HG02840 (cell line): Measurements from ENCODE around the gene FGD4.
"Not testable (repeated sequence)": the region's sequence is repeated elsewhere in the genome, so short reads cannot be mapped to it uniquely, and the experiment has no call there.

Experiments used
- ATAC-seq: cut with Tn5 transposase; IDR thresholded peaks from one replicate; pipeline ENCODE4 v1.9.1; 2021; ENCODE audit warnings: mild to moderate bottlenecking, moderate library complexity, moderate number of reproducible peaks; ENCODE audit not compliant: unreplicated experiment, low FRiP score

Gene FGD4

DNA sequence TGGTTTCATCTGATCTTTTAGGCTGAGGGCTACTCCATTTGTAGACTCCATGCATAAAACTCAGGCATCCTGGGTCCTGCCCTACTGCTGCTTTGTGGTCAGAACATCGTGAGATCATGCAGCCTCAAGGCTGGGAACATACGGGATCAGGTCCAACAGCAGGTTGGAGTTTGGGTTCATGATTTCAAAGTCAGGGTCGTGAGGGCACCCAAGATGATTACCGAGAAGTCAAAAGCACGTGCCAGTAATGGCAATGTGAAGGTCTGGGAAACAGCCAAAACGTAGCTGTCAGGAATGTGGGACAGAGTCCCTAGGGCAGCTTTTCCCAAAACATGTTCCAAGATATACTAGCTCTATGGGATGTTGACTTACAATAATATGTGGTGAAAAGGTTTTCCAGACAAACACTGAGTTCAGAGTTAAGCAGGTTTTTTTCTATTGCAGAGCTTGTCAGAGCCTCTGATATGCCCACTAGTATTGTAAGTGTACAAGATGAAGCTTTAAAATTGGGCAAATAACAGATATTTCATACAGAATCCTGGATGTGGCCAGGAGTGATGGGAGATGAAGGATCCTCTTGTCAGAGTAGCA, 149.4 kb downstream of the FGD4 start:
- ATAC-seq = no peak

DNA sequence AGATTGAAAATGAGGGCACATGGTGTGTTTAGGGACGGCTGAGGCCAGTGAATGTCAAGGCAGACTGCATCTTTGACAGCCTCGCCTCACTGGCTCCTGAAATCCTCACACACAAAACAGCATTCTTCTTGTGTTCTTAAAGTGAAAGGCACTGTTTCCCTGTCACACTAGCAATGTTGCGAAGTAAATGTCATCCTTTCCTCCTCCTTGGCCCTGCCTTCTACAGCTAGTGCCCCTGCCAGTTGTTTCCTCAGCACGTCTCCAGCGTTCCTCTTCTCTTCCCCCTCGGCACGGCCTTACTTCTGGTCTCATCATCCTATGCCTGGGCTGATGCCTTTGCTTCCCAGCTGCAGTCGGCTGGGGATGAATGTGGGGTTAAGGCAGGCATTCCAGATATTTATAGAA, 150.3 kb downstream of the FGD4 start:
- no peak for ATAC-seq

DNA sequence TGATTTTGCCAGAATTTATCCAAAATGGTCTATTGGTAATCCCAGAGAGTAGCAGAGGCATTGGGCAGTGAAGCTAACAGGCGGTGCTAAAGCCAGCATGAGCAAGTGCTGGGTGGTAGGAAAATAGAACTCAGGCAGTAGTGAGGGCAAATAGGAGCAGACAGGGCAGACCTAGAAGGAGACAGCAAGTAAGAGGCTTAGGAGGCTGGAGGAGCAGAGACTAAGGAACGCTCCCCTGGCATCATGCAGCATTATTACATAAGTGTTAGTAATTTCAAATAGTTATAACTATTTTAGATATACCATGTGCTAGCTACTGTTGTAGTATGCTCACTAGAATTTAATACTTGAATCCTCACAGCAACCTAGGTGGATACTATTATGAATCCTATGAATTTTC, 151.7 kb downstream of the FGD4 start:
- ATAC-seq = no peak

DNA sequence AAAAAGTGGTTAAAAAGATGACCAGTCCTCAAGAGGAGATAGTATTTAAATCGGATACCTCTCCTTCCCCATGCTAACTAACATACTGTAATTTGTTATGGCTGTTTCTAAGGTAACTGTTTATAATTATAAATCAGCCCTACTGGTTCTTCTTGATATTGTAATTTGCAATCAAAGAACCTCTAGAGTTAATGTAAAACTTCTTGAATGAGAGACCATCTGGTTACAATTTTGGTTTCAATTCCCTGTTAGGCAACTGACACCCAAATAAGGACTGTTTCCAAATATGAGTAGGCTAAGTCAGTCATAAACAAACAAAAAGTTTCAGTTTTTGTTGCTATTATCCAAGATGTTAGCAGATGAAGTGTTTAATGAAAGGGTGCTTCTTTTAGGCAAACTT, 159.5 kb downstream of the FGD4 start:
- peak; percentile 99 for ATAC-seq

DNA sequence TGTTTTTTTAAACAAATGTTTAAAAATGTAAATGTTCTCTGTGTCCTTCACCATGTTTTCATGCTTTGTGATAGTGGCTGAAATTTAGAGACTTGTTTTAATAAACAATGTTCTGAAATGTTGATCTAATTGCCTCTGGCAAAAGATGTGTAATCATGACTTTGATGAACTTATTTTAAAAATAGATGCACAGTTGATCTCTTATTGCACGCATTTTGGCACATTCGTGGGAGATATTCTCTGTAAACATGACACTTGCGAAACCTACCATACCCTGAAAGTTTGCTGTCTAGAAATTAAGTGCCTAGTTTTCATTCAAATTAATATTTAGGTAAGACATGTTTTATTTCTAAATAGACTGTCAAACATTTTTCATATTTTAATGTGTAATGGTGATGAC, 160.1 kb downstream of the FGD4 start:
- no peak for ATAC-seq

DNA sequence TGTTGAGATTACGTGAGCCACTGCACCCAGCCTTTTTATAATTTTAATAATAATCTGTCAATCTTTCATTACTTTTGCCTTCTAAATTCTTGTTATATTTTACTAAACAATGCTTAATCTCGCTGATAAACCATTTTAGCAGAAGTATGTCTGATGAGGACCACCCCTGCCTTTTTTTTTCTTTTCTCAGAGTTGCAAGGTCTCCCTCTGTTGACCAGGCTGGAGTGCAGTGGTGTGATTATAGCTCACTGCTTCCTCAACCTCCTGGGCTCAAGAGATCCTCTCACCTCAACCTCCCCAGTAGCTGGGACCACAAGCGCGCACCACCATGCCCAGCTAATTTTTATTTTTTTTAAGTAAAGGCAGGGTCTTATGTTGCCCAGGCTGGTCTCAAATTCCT, 161.2 kb downstream of the FGD4 start:
- ATAC-seq = no peak

DNA sequence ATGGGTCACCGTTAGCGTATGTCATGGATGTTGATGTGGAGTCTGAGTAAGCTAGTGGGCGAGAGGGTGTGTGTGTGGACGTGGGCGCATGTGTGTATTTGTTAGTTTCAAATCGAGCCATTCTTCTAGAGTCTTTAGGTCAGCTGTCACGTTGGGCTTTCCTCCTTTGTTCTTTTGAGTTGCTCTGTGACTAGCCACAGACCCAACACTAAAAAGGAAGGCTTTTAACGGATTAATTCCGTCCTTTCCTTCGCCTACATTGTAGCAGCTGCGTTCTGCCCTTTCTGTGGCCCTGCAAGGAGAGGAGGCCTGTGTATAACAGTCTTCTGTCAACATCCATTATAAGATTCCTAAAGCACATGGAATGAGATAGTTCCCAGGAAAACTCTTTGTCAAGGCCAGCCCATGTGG, 162.6 kb downstream of the FGD4 start:
- ATAC-seq = no peak

DNA sequence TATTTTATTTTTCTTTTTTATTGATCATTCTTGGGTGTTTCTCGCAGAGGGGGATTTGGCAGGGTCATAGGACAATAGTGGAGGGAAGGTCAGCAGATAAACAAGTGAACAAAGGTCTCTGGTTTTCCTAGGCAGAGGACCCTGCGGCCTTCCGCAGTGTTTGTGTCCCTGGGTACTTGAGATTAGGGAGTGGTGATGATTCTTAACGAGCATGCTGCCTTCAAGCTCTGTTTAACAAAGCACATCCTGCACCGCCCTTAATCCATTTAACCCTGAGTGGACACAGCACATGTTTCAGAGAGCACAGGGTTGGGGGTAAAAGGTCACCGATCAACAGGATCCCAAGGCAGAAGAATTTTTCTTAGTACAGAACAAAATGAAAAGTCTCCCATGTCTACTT, 163.1 kb downstream of the FGD4 start:
- ATAC-seq = not testable (repeated sequence)

DNA sequence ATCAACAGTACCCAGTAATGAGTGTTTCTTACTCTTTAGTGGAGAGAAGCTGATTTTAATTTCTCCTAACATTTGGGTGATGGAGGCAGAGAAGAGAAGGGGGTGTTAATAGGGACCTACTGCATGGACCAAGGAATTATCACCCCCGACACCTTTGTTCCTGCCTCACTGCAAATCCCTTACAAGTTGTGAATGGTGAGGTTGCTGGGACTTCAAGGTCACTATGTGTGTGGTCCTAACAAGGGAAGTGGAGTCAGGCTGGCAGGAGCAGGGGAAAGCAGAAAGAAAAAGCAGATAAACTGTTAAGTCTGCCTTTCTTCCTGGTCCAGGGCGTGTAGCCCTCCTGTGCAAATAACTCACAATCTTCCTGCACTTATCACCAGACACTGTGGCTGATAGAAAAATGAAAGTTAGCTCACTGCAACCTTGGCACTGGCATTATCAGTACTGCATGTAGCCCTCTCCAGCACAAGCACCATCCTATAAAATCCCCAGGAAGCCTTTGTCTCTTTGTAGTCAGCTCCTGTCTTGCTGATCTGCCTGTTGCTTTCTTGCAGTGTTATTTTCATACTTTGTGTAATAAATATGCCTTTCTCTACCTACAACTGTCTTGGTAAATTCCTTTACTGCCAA, 167.4 kb downstream of the FGD4 start:
- ATAC-seq = no peak

DNA sequence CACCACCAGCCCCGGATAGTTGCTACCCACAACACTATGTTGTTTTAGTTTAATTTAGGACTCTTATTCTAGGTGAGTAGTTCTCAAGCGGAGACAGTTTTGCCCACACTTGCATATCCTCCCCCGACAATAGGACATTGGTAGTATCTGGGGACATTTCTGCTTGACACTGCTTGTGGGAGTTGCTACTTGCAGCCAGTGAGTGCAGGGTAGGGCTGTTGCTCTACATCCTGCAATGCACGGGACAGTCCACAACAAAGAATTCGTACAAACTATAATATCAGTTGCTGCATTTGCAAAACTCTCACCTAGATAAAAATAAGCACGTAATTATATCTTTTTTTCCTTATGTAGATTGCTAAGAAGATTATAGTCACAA, 167.9 kb downstream of the FGD4 start:
- ATAC-seq = no peak

DNA sequence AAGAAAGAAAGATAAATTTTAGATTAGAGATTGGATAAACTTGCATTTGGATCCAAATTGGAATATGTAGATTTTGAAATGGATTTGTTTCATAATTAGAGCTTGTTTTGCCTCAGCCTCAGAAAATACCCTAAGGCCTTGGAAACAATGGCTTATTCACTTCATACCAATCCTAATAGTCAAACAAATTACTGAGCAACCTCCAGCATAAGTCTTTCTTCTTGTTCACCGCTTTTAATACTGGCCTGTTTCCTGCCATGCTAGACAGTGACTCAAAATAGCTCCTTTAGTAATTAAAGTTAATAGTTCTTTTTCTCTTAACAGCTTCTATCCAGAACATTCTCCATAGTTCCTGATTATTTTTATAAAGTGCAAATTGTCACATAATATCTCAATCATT, 168.9 kb downstream of the FGD4 start:
- ATAC-seq = no peak

DNA sequence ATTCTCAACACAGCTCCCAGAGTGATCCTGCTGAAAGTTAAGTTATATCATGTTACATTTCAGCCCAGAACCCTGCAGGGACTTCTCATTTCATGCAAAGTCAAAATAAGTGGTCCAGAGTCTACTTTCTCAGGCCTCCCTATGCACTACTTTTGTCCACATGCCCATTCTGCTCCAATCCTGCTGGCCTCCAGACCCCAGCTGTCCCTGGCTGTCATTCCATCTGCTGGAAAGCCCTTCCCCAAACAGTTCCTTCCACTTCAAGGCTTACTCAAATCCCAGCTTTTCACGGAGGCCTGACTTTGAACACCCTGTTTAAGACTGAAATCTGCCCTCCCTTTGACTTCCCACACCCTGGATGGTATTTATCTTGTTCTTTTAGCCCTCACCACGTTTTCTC, 169.9 kb downstream of the FGD4 start:
- no peak for ATAC-seq

DNA sequence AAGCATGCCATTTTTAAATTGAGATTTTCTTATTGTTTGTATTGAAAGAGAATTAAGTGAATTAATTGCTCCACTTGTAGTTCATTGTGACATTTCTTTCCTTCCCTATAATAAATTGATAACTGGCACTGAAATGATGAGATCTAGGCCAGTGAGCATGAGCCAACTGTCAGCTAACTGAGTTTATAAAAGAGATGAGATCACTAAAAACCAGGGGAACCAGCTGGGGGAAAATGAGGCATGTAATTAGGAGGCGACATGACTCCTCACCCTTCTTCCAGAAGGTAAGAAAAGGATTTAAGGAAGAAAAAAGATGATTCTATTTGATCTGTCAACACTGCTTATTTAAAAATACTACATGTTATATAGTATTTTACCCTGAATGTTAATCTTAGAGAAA, 175.2 kb downstream of the FGD4 start:
- no peak for ATAC-seq

DNA sequence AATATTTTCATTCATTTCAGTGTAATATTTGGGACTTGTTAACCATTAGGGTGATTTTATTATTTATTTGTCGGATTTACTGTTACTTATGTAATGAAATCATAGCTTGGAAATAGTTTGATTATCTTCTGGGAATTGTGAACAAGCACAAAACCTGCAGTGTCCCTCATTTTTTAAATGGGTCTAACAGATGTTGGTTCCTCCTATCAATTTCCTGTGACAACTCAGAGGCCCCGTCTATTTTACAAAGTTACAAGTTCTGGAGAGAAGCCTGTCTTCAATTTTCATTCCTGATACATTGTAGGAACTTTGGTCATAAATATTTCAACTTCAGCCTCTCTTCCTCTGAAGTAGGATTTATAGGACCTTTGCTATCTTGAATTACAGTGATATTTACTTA, 178.0 kb downstream of the FGD4 start:
- no peak for ATAC-seq

DNA sequence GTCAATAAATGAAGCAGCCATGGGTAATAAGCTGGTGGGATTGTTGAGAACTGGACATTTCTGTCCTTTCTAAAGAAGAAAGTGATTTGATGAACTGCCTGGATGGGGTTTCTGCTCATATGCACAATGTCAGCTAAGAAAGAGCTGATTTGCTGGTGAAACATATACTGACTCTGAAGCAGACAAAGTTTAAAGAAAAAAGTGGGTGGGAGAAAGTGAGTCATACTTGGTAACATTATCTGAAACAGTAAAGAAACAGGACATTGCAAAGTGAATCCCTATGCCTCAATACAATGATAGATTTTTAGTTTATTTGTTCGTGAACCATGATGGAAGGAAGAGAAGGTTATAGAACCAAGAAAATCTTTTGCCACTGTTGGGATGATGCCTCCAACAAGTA, 184.2 kb downstream of the FGD4 start:
- ATAC-seq = no peak

DNA sequence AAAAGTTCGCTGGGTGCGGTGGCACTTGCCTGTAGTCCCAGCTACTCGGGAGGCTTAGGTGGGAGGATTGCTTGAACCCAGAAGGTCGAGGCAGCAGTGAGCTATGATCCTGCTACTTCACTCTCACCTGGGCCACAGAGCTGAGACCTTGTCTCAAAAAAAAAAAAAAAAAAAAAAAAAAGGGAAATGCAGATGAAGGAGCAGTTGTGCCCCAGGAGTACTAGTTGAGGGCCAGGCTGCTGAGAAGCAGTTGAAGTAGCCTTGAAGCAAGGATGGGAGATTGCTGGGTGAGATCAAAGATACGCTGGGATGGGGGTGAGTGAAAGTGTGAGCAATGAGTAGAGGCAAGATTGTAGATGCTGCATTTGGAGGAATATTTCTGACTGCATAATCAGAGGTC, 186.3 kb downstream of the FGD4 start:
- no peak for ATAC-seq

DNA sequence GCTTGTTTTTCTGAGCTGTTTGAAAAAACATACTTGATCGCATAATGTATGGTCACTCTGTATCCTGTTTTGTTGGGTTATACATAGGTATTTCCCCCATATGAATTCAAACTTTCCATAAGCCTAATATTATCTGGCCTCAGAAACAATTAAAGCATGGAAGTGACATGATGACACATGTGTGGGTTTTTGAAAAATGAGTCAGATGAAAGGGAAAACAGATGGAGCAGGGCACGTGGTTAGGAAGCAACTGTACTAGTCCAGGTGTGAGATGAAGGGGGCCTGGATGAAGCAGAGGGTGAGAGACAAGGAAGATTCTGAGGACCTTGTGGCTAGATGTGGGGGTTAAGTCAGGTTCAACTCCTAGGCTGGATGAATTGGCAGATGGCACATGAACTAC, 187.0 kb downstream of the FGD4 start:
- no peak for ATAC-seq

DNA sequence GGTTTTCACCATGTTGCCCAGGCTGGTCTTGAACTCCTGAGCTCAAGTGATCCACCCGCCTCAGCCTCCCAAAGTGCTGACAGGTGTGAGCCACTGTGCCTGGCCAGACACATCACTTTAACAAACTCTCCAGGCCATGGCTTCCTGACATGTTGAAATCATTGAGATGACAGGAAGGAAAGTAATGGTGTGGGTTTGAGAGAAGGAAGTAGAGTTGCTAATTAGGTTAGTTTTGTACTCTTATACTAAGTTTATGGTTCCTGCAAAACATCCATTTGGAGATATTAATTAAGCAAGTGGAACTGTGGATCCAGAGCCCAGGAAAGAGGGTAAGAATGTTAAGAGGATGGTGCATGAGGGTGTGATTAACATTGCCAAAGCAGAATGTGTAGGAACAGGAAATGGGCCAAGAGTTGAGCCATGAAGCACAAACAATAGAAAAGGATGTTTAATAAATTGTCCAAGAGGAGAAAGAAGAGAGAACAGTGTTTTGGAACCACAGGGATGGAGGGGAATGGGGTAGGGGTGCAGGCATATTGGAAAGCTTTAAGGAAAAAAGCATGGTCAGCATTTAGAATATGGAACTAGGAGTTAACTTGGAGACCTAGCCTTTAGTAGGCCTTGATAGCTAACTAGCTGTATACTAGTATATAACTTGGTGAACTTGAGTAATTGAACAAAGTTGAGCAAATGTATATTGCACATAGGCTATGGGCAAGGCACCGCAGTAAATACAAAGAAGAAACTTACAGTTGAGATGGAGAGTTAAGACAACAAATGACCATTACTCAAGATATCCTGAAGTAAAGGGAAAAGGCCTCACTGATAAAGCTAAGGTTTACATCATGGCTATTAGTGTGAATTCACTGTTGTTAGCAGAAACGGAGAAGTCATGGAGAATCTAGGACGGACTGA, 188.5 kb downstream of the FGD4 start:
- no peak for ATAC-seq

DNA sequence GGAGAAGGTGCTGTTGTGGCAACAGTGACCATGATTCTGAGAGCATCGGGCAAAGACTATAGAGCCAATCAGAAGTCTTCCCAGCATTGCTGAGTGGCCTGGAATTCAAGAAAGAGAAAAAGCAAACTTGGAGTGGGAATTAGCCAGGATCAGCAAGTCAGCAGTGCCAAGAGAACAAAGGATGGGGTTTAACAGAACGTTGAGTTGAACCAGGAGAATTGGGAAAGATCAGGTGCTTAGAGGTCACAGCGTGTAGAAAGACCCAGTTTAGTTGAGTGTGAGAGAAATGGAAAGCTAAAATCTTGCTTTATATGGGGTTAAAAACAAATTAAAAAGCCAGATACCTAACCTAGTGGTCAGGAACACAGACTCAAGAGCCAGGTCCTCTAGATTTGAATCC, 189.2 kb downstream of the FGD4 start:
- ATAC-seq = no peak

DNA sequence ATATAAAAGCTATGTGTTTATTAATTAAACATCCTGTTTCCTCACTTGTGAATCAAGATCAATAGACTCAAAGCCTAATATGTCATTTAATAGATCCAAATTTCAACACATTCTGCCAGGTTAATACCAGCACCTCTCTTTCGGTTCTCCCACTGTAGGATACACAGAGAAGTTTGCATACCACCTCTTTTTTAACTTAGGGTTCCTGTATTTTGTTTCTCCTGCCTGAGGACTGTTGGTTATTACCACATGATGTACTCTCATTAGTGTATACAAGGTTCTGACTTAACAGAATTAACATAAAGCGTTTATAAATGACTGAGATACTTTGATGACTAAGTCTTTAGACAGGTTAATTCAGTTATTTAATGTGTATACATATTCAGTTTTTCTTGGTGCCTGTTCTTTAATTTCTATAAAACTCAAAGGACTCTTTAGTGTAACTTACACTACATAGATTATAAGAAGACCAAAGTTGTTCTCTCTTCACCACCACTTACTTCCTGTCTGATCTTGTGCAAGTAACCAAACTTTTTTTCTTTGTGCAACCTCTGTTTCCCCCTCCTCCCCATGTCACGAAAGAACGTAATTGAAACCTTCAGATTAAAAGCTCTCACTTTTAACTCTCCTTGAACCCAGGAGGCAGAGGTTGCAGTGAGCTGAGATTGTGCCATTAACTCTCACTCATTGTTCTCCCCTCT, 190.0 kb downstream of the FGD4 start:
- ATAC-seq = no peak

DNA sequence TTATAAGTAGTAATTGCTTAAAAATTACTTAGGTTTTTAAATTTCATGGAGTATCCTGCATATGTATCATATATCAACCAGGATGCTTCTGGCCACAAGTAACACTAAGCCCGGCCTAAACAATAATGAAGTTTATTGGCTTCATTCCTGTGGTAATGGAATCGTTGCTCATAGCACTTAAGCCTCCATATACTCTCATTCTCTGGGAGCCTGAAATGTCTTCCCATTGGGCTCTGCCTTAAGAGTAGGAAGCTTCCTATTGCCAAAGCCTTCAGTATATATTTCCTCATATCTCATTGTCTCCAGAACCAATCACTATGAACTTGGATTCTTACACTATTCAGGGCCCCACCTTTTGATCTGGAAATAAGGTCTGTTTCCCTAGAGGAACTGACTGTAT, 195.9 kb downstream of the FGD4 start:
- no peak for ATAC-seq
